Measurements from ENCODE around the gene DTX3L.

DNA sequence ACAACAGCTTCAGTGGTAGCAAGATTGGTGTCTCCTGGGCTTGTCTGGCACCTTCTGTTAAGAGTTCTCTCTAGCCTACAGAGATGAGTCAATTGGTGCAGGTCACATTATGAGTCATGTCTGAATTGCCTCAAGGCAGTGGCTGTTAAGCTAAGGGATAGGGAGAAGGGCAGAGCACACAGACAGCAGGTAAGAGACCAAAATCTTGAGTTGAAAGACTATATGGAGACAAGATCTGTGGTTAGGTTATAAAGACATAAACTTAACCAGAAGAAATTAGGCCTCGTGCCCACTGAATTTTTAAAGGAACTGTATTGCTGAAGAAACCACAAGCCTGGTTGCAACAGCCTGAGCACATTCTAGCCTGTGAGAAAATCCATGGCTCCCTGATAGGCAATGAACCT is 30.2 kb upstream of the DTX3L start:
- TF ChIP-seq, protein P1, sequence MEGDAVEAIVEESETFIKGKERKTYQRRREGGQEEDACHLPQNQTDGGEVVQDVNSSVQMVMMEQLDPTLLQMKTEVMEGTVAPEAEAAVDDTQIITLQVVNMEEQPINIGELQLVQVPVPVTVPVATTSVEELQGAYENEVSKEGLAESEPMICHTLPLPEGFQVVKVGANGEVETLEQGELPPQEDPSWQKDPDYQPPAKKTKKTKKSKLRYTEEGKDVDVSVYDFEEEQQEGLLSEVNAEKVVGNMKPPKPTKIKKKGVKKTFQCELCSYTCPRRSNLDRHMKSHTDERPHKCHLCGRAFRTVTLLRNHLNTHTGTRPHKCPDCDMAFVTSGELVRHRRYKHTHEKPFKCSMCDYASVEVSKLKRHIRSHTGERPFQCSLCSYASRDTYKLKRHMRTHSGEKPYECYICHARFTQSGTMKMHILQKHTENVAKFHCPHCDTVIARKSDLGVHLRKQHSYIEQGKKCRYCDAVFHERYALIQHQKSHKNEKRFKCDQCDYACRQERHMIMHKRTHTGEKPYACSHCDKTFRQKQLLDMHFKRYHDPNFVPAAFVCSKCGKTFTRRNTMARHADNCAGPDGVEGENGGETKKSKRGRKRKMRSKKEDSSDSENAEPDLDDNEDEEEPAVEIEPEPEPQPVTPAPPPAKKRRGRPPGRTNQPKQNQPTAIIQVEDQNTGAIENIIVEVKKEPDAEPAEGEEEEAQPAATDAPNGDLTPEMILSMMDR (conservative IDR thresholded peaks at IDR 0.05; ENCODE audit: low read depth, low read length) = no peak
- no peak for TF ChIP-seq EZH2phosphoT487 (IDR thresholded peaks at IDR 0.05; ENCODE audit: borderline replicate concordance, low read length)
- TF ChIP-seq EZH2 (IDR thresholded peaks at IDR 0.05; ENCODE audit: low read length, unreplicated experiment) = no peak

Measured in PC-3 (cell line).